ENCODE results near the gene NBPF1. TPM values are rescaled to one million over a fixed set of nuclear protein-coding genes. Genes with fewer than 3 reads are reported as not detected.

NBPF1 gene
- polyA plus RNA-seq, 1 donor from 2014 or later: 78.0 TPM

GRCh38 chr1:16605532-16606505 is 7.5 kb downstream of the NBPF1 start:
- Histone ChIP-seq H3K4me3 (ENCODE audit: low read length) (no peak overlapping the region), H3K27me3 (ENCODE audit: insufficient read depth, low read depth, low read length) (no peaks in the 10 kb centered on the region), H4K20me1 (ENCODE audit: insufficient read depth) (no peaks in the 10 kb centered on the region), H3K27ac (ENCODE audit: low read length) (no peak overlapping the region), H3K9ac (ENCODE audit: low read length) (no peak overlapping the region), H3F3A (ENCODE audit: insufficient read depth, low read length, poor library complexity, severe bottlenecking) (no peaks in the 10 kb centered on the region), H3K79me2 (replicated peaks; ENCODE audit: insufficient read depth, low read length) (peaks cover 21% of the 10 kb centered on the region), H3K36me3 (ENCODE audit: insufficient read depth, low read length) (peaks cover 34% of the 10 kb centered on the region), H3K9me2 (ENCODE audit: insufficient read depth, low read length) (no peaks in the 10 kb centered on the region), H3K4me2 (ENCODE audit: low read length) (no peak overlapping the region), H2AFZ (ENCODE audit: low read depth, low read length) (no peak overlapping the region), H3K9me3 (ENCODE audit: low read length) (no peaks in the 10 kb centered on the region)
- TF ChIP-seq RAD21 (conservative IDR thresholded peaks at IDR 0.05) (no peak), EP300 (conservative IDR thresholded peaks at IDR 0.05; ENCODE audit: poor library complexity, severe bottlenecking) (no peak), CTCF (IDR thresholded peaks at IDR 0.05; ENCODE audit: poor library complexity, severe bottlenecking) (no peak), SMC3 (conservative IDR thresholded peaks at IDR 0.05; ENCODE audit: poor library complexity) (no peak), REST (IDR thresholded peaks at IDR 0.05; ENCODE audit: borderline replicate concordance) (no peak), TAF1 (IDR thresholded peaks at IDR 0.05; ENCODE audit: low read depth) (no peak)

- no peaks in the 10 kb centered on the region for H3F3A ChIP-seq (ENCODE audit: insufficient read depth, low read length, poor library complexity, severe bottlenecking)
- H3K27me3 ChIP-seq (ENCODE audit: insufficient read depth, low read depth, low read length): no peaks in the 10 kb centered on the region
- peaks cover 16% of the 10 kb centered on the region for H3K79me2 ChIP-seq (replicated peaks; ENCODE audit: insufficient read depth, low read length)
- H3K9me2 ChIP-seq (ENCODE audit: insufficient read depth, low read length): no peaks in the 10 kb centered on the region
- no peaks in the 10 kb centered on the region for H4K20me1 ChIP-seq (ENCODE audit: insufficient read depth)
- no peak overlapping the region for H2AFZ ChIP-seq (ENCODE audit: low read depth, low read length)
- H3K4me3 ChIP-seq (ENCODE audit: low read length): no peak overlapping the region
- no peak overlapping the region for H3K9ac ChIP-seq (ENCODE audit: low read length)
- H3K36me3 ChIP-seq (ENCODE audit: insufficient read depth, low read length): peaks cover 34% of the 10 kb centered on the region
- no peak for TF ChIP-seq EZH2 (IDR thresholded peaks at IDR 0.05; ENCODE audit: borderline replicate concordance, insufficient read depth, low read length, poor library complexity, severe bottlenecking)
- no peak for TF ChIP-seq POLR2AphosphoS5 (IDR thresholded peaks at IDR 0.05)
- TF ChIP-seq CTCF (IDR thresholded peaks at IDR 0.05; ENCODE audit: poor library complexity, severe bottlenecking): no peak
- no peak for TF ChIP-seq REST (IDR thresholded peaks at IDR 0.05; ENCODE audit: borderline replicate concordance)
- no peak for TF ChIP-seq EP300 (conservative IDR thresholded peaks at IDR 0.05; ENCODE audit: poor library complexity, severe bottlenecking)
- TF ChIP-seq RAD21 (conservative IDR thresholded peaks at IDR 0.05): no peak
- TF ChIP-seq MXI1 (conservative IDR thresholded peaks at IDR 0.05; ENCODE audit: poor library complexity, severe bottlenecking): no peak
- TF ChIP-seq TAF1 (IDR thresholded peaks at IDR 0.05; ENCODE audit: low read depth): no peak
- TF ChIP-seq SMC3 (conservative IDR thresholded peaks at IDR 0.05; ENCODE audit: poor library complexity): no peak
- H3K27ac ChIP-seq (ENCODE audit: low read length): no peak overlapping the region
- no peak overlapping the region for H3K4me2 ChIP-seq (ENCODE audit: low read length)
- no peaks in the 10 kb centered on the region for H3K9me3 ChIP-seq (ENCODE audit: low read length)
Observed at GRCh38 chr1:16605213-16605525, 8.2 kb downstream of the NBPF1 start.

Measured in neural cell (in vitro differentiated cells).